Bronchus fibroblast of lung (primary cell): ENCODE results near the gene TNFSF13. TPM values are rescaled to one million over a fixed set of nuclear protein-coding genes. Genes with fewer than 3 reads are reported as not detected.

ENCODE experiments used
- total RNA-seq: library from RNA; depleted of rRNA; stranded (reverse); fragments of >200 nt; gene quantifications from 2 replicates; pipeline ENCODE4 v1.2.3, GENCODE V29; 2015

Gene TNFSF13, protein sequence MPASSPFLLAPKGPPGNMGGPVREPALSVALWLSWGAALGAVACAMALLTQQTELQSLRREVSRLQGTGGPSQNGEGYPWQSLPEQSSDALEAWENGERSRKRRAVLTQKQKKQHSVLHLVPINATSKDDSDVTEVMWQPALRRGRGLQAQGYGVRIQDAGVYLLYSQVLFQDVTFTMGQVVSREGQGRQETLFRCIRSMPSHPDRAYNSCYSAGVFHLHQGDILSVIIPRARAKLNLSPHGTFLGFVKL
- total RNA-seq, result 1.2 TPM in 2 replicates

DNA sequence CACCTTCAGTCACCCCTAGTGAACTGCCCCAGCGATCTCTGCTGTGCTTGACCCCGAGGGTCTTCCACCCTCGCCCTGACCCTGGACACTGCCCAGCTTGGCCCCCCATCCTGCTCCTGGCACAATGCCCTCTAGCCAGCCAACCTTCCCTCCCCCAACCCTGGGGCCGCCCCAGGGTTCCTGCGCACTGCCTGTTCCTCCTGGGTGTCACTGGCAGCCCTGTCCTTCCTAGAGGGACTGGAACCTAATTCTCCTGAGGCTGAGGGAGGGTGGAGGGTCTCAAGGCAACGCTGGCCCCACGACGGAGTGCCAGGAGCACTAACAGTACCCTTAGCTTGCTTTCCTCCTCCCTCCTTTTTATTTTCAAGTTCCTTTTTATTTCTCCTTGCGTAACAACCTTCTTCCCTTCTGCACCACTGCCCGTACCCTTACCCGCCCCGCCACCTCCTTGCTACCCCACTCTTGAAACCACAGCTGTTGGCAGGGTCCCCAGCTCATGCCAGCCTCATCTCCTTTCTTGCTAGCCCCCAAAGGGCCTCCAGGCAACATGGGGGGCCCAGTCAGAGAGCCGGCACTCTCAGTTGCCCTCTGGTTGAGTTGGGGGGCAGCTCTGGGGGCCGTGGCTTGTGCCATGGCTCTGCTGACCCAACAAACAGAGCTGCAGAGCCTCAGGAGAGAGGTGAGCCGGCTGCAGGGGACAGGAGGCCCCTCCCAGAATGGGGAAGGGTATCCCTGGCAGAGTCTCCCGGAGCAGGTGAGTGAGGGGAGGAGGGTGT is at the start of gene TNFSF13:
TSS of gene TNFSF13 (plus strand) at position 207 of the 776 bp plus-strand sequence. CDS start at position 497, 290 bp downstream.

DNA sequence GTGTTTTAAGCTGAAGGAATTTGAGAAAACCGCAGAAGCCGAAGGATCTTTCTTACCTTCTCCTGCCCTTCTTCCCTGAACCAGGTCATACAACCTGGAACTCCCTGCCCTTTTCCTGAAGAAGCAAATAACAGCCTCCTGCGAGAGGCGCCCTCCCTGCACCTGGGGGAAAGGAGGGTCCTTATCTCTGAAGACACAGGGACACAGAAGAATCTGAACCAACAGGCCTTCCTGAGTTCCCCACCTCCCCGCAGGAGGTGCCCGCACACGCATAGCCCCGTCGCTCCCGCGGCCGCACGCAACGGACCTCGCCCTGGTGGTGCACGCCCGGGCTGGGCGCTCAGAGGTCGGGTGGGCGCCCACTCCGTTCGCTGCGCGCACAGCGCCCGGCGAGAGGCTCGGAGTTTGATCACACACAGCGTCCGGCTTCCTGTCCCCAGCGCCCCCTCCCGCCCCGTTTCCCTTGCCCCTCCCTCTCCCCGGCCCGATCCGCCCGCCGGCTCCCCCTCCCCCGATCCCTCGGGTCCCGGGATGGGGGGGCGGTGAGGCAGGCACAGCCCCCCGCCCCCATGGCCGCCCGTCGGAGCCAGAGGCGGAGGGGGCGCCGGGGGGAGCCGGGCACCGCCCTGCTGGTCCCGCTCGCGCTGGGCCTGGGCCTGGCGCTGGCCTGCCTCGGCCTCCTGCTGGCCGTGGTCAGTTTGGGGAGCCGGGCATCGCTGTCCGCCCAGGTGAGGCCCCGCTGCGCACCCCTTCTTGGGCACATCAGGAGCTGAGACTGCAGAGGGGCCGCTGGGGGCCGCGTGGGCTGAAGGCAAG is 9.8 kb upstream of the TNFSF13 start, which contains the start of gene TNFSF12:
TSS of gene TNFSF12 (plus strand) at position 474 of the 816 bp plus-strand sequence. CDS start at position 570, 96 bp downstream.

DNA sequence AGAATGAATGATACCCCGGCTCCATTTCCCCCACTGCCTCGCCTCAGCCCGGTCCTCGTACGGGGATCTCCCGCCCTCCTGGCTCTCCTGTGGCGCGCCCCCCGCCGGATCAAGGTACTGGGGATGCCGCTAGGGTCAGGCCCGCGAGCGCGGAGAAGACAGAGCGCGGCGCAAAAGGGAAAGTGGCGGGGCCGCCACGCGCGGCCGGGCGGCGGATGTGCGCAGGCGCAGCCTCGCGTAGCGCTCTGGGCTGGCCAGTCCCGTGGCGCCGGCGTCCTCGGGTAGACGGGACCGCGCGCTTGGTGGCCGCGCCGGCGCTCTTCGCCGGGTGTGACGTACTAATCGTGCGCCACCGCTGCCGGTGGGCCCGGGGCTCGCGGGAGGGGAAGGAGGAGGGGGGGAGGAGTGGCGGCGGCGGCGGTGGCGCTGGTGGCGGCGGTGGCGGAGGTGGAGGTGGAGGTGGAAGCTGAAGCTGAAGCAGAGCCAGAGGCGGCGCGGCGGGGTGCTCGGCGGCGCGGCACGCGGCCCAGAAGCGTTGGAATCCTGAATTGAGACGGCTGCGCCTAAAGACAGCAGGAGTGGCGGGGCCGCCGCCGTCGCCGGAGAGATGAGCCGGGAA is 3.1 kb downstream of the TNFSF13 start, which contains the start of gene SENP3:
TSS of gene SENP3 (plus strand) at position 331 of the 619 bp plus-strand sequence. CDS start 1,158 bp downstream, outside the sequence.

DNA sequence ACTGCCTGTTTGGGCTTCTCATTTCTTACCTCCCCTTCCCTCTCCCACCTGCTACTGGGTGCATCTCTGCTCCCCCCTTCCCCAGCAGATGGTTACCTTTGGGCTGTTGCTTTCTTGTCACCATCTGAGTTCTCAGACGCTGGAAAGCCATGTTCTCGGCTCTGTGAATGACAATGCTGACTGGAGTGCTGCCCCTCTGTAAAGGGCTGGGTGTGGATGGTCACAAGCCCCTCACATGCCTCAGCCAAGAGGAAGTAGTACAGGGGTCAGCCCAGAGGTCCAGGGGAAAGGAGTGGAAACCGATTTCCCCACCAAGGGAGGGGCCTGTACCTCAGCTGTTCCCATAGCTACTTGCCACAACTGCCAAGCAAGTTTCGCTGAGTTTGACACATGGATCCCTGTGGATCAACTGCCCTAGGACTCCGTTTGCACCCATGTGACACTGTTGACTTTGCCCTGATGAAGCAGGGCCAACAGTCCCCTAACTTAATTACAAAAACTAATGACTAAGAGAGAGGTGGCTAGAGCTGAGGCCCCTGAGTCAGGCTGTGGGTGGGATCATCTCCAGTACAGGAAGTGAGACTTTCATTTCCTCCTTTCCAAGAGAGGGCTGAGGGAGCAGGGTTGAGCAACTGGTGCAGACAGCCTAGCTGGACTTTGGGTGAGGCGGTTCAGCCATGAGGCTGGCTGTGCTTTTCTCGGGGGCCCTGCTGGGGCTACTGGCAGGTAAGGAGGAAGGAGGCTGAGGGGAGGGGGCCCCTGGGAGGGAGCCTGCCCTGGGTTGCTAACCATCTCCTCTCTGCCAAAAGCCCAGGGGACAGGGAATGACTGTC is 20.7 kb downstream of the TNFSF13 start, which contains the start of gene CD68:
TSS of gene CD68 (plus strand) at position 638 of the 833 bp plus-strand sequence. CDS start at position 678, 40 bp downstream.

DNA sequence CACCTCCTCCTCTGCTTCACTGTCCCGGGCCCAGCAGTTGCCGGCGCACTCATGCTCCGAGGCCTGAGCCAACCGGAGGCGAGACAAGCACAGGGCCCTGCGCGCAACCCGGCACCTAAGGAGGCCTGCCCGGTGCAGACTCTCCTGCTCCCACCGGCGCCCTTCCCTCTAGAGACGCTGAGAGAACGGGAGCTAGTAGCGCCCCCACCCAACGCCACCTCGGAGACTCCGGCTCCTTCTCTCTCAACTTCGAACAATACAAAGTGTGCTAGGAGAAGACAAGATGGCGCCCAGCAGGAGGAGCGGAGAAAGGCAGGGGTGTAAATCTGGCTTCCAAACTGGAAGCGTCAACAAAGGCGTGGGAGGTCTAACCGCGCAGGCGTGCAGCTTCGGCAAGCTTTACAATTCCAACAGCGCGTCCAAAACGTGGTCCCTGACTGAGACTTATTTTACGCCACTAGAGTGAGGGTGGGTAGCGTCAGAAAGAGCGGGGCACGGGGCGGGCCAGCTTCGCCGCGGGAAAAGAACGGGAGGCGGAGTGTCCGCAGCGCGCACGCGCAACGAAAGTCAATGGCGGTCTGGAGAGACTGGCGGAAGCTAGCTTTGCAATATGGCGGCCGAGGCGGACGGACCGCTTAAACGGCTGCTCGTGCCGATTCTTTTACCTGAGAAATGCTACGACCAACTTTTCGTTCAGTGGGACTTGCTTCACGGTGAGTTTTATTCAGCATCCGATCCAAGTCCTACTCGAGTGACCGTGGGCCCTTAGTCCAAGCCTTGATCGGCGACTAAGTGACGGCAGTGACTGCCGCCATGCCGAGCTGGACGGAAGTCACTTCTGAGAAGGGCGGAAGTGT is 24.9 kb downstream of the TNFSF13 start, which contains the start of gene MPDU1:
TSS of gene MPDU1 (plus strand) at position 600 of the 857 bp plus-strand sequence. CDS start at position 611, 11 bp downstream.

DNA sequence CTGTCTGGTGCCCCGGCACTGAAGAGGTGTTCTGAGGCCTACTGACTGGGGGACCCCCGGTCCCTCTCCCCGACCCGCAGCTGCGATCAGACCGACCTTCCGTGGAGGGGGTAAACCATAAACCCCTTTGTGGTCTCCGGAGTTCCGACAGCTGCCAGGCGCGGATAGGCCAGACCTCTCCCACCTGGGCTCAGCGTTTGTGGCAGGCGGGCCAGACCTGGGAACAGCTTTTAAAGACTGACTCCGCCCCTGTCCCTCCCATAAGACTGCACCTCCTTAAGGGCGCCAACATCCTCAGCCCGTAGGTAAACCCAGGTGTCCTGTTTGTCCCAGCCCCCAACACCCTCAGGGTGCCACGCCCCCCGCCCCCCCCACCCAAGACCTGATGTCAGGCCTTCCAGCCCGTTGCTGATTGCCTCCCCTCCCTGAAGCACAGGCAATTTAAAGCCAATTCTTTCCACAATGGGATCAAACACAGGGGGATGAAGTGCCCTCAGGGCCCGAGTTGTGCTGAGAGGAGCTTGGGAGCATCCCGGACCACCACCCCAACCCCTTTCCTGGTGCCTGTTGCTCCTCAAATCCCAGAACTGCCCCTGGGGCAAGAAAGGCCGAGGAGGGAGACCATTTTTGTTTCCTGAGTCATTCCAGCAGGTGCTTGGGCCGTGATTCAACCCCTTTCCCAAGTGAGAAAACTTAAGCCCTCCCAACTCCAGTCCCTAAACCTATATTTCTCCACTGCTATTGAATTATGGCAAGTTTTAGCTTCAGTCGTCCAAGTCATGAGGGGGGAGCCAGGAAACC is 31.5 kb downstream of the TNFSF13 start, which contains the start of gene SOX15:
TSS of gene SOX15 (minus strand) at position 204 of the 801 bp plus-strand sequence. CDS start 418 bp downstream, outside the sequence.

Other genes starting within 250 kb of the TNFSF13 start
- gene GPS2, start 243.4 kb upstream of the TNFSF13 start, total RNA-seq, result 70.6 and 96.3 TPM in 2 replicates
- 9.9 and 12.2 TPM in 2 replicates for gene NEURL4, start 229.4 kb upstream of the TNFSF13 start, total RNA-seq
- gene ACAP1, start 222.2 kb upstream of the TNFSF13 start, total RNA-seq, result 0.50 and 1.2 TPM in 2 replicates
- gene KCTD11, start 206.6 kb upstream of the TNFSF13 start, total RNA-seq, result 7.6 and 7.9 TPM in 2 replicates
- gene TMEM95, start 203.6 kb upstream of the TNFSF13 start, total RNA-seq, result 0.15 TPM in 1 of 2 replicates, not detected in the other
- under 0.01 TPM in 1 of 2 replicates, not detected in the other for gene TNK1, start 177.7 kb upstream of the TNFSF13 start, total RNA-seq
- gene PLSCR3, start 164.2 kb upstream of the TNFSF13 start, total RNA-seq, result 43.9 and 45.8 TPM in 2 replicates
- gene TMEM256, start 154.7 kb upstream of the TNFSF13 start, total RNA-seq, result 213 and 214 TPM in 2 replicates
- 9.1 and 10.3 TPM in 2 replicates for gene NLGN2, start 150.9 kb upstream of the TNFSF13 start, total RNA-seq
- gene SPEM1, start 138.4 kb upstream of the TNFSF13 start, total RNA-seq, result not detected in 2 replicates
- gene SPEM2, start 133.1 kb upstream of the TNFSF13 start, total RNA-seq, result not detected in 2 replicates
- gene SPEM3, start 129.9 kb upstream of the TNFSF13 start, total RNA-seq, result not detected in 2 replicates
- gene TMEM102, start 123.3 kb upstream of the TNFSF13 start, total RNA-seq, result 2.2 and 3.5 TPM in 2 replicates
- gene FGF11, start 119.2 kb upstream of the TNFSF13 start, total RNA-seq, result 0.30 TPM in 1 of 2 replicates, not detected in the other
- 2.0 and 3.6 TPM in 2 replicates for gene CHRNB1, start 113.7 kb upstream of the TNFSF13 start, total RNA-seq
- gene ZBTB4, start 79.1 kb upstream of the TNFSF13 start, total RNA-seq, result 15.3 and 16.6 TPM in 2 replicates
- not detected in 2 replicates for gene SLC35G6, start 77.3 kb upstream of the TNFSF13 start, total RNA-seq
- gene POLR2A, start 74.4 kb upstream of the TNFSF13 start, total RNA-seq, result 21.5 and 22.1 TPM in 2 replicates
- 21.4 and 23.6 TPM in 2 replicates for gene TNFSF12, start 9.7 kb upstream of the TNFSF13 start, total RNA-seq
- gene SENP3, start 3.2 kb downstream of the TNFSF13 start, total RNA-seq, result 70.2 and 87.8 TPM in 2 replicates
- 27.7 and 27.8 TPM in 2 replicates for gene CD68, start 20.9 kb downstream of the TNFSF13 start, total RNA-seq
- 243 and 251 TPM in 2 replicates for gene MPDU1, start 25.1 kb downstream of the TNFSF13 start, total RNA-seq
- 2.4 and 2.7 TPM in 2 replicates for gene SOX15, start 31.3 kb downstream of the TNFSF13 start, total RNA-seq
- 30.6 and 36.0 TPM in 2 replicates for gene FXR2, start 56.1 kb downstream of the TNFSF13 start, total RNA-seq
- gene SAT2, start 69.1 kb downstream of the TNFSF13 start, total RNA-seq, result 34.1 and 35.5 TPM in 2 replicates
- gene SHBG, start 71.4 kb downstream of the TNFSF13 start, total RNA-seq, result 0.15 and 0.84 TPM in 2 replicates
- not detected in 2 replicates for gene ATP1B2, start 92.2 kb downstream of the TNFSF13 start, total RNA-seq
- gene TP53, start 128.7 kb downstream of the TNFSF13 start, total RNA-seq, result 57.2 and 61.9 TPM in 2 replicates
- gene WRAP53, start 129.7 kb downstream of the TNFSF13 start, total RNA-seq, result 21.7 and 22.7 TPM in 2 replicates
- 0.67 and 0.89 TPM in 2 replicates for gene EFNB3, start 146.5 kb downstream of the TNFSF13 start, total RNA-seq
- under 0.01 and 0.17 TPM in 2 replicates for gene DNAH2, start 159.0 kb downstream of the TNFSF13 start, total RNA-seq